Ramos (cell line): ENCODE measurements around the gene UPF2.

Experiments used
- in situ Hi-C: fragments of 300-500 bp; cut with MboI; formaldehyde crosslinking; loops from one replicate; pipeline ENCODE4 v1.14.3; 2022; ENCODE audit warnings: low sequenced_read_pairs; ENCODE audit not compliant: unreplicated experiment

Gene UPF2

DNA sequence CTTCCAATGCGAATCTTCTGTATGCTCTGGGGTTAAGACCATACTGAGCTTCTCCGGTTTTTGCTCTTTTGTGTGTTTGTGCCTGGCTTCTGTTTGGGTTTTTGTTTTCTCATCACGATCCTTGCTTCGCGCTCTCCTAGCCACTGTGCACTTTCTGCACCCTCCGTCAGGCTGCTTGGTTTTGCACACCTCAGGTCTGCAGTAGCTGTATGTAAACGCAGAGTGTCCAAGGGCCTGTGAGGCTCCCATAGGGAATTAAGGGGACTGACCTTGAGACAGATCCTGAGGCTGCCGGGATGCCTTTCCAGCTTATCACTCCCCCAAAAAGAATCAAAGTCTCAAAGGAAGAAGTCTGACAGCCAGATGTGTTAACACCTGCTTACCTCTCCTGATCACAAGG, 124.2 kb downstream of the UPF2 start:
- in situ Hi-C loops, result no loop called here

DNA sequence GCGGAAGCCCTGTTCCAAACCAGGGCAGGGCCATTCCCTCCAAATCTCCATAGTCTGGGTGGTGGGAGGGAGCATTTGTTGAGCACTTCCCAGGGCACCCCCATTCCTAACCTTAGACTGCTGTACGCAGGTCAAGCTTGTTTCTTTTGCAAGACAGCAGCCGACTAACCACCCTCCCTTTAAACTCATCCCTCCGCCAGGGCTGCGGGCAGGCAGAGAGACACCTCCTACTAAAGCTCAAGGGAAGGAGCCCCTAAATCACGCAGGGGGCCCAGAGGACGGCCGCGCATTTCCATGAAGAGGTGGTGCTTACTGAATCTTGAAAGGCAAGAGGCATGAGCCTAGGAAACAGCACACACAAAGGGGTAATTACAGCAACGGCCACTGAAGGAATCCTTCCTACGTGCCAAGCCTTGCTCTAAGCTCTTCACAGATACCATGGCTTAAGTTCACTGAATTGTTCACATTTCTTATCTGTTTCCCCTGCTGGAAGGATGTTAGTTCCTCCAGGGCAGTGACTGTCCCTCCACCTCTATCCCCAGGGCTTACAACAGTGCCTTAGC, 129.4 kb downstream of the UPF2 start:
- in situ Hi-C loops, result no loop called here

DNA sequence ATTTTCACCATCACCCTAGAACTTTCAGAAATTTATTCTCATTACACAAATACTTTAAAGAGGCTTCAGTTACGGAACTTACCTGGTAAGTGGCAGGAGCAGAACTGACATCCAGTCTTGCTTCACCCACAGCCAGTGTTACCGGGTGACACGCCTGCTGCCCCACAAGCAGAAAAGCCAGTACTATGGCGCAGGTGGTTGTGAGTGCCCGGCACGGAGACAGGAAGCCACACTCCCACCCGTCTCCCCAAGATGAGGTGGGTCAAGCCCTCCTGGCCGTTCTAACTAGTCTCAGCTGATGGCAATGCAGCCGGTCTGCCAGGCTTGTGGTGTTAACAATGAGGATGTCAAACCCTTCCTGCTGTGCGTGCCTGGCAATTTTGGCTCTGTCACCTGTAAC, 132.5 kb downstream of the UPF2 start:
- in situ Hi-C loops, result no loop called here

DNA sequence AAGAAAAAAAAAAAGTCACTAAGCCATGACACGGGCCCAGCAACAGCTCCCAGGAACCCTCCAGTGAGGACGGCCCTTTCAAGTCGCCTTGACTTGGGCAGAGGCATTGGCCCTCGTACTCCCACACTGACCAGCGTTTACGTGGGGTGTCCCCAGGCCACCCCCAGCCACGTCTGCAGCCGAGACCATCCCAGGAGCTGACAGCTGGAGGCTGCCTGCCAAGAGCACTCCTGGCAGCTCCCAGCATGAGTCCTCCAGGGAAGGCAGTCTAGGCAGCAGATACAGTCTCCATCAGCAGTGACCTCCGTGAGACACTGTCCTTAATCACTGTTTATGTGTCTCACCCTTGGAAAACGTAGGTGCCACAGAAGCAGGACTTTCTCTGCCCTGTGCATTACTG, 133.0 kb downstream of the UPF2 start:
- in situ Hi-C loops, result no loop called here

DNA sequence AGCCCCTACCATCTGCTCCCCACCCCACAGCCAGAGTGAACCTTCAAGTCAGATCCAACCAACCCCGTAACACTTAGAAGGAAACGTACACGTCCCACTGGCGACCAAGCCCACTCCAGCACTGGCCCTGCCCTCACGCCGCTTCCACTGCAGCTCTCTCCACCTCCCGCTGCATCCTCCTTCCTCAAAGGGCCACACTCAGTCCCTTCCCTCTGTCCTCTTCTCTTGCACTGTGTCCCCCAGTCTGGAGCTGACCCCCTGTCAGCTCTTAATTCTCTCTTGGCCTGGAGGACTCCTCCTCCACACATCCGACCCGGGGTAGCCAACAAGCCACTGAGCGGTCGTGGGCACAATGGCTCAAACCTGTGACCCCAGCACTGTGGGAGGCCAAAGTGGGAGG, 133.6 kb downstream of the UPF2 start:
- in situ Hi-C loops, result no loop called here

DNA sequence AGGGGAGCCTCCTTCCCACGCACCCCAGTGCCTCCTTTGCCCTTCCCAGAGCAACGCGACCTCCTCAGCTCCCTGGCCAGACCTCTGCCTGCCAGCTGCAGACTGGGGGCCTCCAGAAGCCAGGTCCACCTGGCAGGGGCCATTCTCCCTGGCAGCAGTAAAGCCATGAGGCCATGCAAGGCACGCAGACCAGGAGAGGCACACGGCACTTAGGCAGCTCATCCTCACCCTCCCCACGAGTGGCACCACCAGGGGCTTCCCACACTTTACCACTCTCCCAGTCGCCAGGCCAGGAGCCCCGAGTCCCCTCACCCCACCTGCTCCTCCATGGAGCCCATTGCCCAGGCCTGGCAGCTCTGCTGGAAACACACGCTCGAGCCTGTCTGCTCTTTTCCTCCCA, 134.1 kb downstream of the UPF2 start:
- in situ Hi-C loops, result no loop called here

DNA sequence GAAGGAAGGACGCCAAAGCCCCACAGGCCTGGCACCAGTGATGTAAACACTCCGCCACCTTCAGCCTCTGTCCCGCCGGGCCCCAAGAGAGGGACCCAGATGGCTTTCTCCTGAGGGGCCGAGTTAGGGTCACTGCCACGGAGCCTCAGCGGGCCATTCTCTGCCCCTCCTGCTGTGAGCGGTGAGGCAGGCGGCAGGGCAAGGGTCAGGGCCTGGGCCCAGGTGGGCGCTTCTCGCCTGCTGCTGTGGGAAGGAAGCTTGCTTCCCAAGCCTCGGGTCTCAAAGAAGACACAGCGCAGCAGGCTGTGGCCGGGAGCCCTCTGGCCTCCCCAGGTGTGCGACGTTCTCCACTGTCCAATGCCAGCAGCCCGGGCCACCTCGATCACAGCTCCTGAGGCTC, 134.7 kb downstream of the UPF2 start:
- in situ Hi-C loops, result no loop called here

DNA sequence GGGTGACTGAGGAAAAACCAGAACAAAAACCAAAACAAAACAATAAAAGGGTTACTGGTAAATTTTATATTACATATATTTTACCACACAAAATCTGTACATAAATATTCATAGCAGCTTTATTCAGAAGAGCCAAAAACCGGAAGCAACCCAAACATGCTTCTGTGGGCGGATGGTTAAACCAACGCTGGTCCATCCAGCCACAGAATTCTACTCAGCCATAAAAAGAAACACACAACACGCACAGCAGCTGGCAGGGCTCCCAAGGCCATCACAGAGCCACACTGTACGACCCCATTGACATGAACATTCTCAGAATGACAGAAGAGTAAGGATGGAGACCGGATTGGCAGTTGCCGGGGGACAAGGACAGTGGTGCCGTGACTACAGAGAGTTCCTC, 135.9 kb downstream of the UPF2 start:
- in situ Hi-C loops, result no loop called here

DNA sequence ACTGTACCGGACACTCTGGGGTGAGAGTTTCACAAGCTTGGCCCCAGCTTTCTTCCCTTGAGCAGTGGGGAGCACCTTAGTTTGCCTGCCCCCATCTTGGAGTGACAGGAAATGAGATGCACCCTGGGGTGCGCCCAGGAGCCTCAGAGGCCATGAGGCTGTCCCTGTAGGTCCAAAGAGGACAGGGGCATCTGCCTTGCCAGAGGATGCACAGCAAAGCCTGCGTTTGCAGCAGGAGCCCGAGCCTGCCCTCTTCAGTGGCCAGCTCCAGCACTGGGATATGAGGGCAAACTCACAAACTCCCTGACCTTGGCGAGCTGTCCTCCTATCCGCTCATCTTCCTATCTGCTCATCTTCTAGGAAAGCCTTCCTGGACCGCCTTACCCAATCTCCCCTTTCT, 140.0 kb downstream of the UPF2 start:
- in situ Hi-C loops, result no loop called here

DNA sequence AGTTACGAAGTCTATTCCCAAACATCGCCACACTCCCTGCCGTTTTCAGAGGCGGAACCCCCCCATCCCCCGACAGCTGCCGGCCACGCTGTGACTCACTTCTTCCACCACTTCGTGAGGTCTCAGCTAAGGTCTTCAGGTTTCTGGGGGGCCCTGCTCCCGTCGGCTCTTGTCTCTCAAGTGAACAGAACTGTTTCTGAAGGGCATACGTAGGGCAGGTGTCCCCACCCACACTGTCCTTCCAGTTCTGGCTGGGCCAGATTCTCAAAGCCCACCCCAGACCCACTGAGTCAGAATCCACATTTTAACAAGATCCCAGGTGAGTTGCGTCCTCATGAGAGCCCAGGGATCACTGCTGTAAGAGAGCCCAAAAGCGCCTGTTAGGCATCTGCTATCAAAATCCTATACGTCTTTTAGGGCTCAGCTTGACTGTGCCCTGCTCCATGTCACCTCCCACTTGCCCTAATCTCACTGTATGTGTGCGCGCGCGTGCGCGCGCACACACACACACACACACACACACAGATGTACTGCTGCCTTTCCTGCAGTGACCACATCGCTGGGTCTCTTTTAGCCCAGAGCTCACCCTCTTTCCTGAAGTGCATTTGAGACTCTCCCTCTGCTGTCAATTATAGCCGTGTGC, 140.7 kb downstream of the UPF2 start:
- in situ Hi-C loops, result no loop called here

DNA sequence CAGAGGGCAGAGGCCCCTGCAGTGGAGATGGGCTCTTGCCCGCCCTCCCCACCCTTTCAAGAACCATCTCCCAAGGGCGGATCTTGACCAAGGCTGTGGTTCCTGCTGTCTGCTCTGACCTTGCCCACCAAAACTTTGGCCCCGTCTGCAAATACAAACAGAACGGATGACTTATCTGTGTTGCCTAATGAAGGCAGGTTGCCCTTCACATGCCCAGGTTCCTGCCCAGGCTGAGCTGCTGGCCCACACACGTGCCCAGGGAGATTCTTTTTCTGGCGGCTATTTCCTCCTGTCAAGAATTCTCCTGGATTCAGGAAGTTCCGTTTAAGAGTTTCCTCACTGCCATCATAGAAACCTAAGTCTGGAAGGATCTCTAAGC, 141.2 kb downstream of the UPF2 start:
- in situ Hi-C loops, result no loop called here

DNA sequence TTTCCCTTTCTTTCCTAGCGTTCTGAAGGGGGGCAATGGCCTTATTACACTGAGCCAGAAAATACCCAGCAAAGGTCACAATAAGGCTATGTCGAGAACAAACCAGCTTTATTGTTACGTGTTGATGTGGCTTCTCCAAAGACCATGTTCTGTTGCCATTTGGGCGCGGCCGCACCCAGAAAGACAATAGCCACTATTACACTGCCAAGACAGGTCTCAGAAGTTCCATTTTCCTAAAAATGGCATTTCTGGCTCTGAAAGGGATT, 141.6 kb downstream of the UPF2 start:
- in situ Hi-C loops, result no loop called here

DNA sequence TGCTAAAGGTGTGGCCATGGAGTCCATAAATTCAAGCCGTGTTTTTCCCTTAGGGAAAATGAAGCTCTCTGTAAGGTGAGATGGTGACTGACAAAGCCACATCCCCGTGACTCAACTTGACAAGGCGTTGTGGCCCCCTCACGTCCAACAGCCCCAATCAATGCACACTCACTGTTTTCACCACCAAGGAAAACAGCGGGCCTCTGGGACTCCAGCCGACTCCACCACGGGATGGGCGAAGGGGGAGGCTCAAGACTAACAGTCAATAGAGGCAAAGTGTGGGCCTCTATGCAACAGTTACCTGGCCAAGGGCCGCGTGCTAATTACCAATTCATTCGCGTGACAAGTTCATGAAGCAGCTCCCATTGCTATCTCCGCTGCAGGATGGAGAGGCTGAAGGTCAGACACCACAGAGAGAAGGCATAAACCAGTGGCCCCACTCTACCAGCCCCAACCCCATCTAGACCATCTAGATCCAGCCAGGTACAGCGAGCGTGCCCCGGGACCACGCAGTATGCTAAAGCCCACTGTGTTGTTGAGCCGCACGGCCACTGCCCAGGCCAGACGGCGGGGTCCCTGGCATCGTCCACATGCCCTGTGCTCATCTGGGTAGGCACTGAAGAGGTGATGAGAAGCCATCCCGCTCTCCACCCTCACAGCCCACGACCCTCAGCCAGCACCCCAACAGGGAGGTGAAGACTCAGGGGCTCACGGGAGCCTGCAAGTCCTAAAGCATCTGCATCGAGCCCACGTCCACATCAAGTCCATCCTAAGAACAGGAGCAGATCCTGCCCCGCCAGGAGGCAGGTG, 143.3 kb downstream of the UPF2 start:
- in situ Hi-C loops, result no loop called here

DNA sequence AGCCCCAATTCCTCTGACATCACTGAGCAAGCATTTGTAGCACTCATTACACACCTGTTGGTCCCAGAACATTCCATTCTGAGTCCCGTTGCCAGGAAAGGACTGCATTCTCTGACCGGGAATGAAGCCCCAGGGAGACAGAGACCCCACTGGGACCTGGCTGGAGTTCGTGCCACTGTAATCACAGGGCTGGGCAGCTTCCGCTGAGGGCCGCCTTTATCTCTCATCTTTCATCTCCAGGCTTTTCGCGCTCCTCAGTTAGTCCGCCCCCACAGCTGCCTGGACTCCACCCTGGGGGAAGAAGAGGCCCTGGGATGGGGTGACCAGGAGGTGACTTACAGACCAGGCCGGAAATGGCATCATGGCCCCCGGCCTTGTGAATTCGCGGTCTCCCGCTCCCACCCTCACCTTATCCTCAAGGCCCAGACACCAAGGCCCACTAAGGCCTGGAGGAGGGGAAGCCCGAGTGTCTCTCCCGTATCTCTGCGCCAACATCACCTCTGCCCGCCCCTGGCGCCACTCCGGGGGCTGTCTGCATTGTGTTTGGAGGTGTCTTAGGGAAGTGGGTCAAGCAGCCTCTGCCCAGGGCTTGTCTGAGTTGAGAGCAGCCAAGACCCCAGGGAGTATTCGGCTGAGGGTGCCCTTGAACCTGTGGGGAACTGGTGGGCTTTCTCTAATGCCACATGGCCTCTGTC, 144.1 kb downstream of the UPF2 start:
- in situ Hi-C loops, result no loop called here

DNA sequence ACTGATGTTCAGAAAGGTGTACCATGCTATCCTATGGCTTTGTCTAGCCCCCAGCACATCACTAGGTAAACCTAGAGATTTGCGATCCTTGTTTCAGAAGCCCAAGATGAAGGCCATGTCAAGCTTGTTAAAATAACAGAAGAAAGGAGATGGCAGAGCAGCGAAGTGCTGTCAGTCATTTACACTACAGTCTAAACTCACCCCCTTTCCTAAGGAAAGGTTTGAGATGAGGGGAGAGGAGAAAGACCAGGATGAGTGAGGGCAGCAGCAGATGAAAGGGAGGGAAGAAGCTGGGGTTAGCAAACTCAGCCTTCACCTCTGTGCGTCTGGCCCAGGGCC, 144.6 kb downstream of the UPF2 start:
- in situ Hi-C loops, result no loop called here

DNA sequence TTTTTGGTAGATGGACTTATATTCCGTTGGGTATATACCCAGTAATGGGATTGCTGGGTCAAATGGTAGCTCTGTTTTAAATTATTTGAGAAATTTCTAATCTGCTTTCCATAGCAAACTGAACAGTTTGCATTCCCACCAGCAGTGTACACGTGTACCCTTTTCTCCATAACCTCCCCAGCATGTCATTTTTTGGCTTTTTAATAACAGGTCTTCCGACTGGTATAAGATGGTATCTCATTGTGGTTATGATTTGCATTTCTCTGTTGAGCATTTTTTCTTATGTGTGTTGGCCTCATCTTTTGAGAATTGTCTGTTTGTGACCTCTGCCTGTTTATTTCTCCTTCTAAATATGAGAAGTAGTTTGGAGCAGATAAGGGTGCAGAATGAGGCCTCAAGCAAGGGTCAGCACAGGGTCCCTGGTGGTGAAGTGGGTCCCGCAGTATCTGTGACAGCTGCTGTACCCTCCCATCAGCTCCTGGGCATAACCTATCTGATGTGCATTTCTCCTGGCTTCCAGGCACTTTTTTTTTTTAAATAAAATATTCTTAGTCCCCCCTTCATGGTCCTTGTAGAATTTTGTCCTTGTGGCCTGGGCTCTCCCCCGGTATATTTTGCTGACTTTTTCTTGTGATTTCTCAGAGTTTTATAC, 145.9 kb downstream of the UPF2 start:
- in situ Hi-C loops, result no loop called here

DNA sequence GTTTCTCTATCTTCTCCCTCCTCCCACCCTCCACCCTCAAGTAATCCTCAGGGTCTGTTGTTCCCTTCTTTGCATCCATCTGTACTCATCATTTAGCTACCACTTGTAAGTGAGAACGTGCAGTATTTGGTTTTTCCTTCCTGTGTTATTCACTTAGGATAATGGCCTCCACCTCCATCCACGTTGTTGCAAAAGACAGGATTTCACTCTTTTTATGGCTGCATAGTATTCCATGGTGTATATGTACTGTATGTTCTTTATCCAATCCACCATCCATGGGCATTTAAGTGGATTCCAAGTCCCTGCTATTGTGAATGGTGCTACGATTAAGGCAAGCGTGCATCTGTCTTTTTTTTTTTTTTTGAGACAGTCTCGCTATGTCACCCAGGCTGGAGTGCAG, 147.0 kb downstream of the UPF2 start:
- in situ Hi-C loops, result no loop called here

DNA sequence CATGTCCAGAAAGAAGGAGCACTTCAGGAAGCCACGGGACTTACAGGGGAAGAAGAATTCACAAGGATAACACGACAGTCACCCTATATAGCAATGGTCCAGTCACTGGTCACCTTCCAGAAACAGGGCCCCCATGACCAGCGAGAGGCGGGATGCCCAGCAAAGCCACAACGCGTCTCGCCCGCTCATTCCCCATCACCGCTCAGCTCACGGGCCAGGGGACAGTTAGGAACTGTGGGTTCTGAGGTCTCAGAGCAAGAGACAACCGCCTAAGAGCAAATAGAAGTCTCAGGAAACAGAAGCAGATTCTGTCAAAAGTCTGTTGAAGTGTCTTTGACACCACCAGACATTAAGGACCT, 147.5 kb downstream of the UPF2 start:
- in situ Hi-C loops, result no loop called here

DNA sequence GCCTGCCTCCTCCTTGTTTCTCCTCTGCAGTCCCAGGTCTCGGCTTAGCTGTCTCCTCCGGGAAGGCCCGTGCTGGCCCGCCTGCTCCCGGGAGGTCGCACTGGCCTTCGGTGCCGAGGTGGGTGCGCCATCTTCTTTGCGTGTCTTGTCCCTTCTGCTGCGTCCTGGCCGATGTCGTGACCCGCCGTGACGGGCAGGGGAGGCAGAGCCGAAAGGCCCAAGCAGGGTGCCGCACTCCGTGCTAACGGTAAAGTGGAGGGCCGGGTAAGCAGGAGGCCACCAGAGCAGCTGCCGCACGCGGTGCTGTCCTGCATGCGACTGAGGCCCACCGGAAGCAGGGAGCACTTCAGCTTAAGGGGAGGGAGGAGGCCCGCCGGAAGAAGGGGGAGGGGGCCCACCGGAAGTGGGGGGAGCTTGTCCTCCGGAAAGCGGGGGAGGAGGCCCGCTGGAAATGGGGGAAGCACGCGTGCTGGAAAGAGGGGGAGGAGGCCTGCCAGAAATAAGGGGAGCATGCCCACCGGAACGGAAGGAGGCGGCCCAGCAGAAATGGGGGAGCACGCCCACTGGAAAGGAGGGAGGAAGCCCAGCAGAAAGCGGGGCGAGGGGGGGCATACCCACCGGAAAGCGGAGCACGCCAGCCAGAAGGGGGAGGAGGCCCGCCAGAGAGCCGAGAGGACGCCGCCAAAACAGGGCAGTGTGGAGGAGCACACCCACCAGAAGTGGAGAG, 148.1 kb downstream of the UPF2 start:
- in situ Hi-C loops, result no loop called here

DNA sequence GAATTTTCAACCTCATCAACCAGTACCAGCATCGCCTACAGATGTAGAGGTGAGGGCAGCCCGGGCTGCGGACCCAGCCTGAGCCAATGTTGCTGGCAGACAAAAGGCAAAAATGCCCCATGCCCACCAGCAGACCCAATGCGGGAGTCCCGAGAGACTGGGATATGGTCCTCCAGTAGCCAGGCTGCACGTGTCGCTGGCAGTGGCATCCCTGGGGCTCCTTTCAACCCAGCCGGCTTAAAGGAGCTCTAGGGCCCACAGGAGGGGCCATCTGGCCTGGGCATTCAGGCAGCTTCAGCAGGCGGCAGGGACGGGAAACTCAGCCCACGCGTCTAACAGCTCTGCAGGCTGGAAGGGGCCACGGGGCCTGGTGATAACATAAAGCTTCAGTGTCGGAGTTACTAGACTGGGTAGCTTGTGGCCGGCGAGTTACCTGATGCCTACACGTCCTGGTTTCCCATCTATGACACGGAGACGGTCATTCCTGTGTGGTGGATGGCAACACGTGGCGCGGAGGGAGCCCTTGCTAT, 148.8 kb downstream of the UPF2 start:
- in situ Hi-C loops, result no loop called here
